Kidney capillary endothelial cell (primary cell): ENCODE results near the gene PTH.

ENCODE experiments used
- DNase-seq: peaks from one replicate; pipeline ENCODE4 v3.0.0-alpha.2; 2018; ENCODE audit warnings: low spot score

The PTH gene

DNA sequence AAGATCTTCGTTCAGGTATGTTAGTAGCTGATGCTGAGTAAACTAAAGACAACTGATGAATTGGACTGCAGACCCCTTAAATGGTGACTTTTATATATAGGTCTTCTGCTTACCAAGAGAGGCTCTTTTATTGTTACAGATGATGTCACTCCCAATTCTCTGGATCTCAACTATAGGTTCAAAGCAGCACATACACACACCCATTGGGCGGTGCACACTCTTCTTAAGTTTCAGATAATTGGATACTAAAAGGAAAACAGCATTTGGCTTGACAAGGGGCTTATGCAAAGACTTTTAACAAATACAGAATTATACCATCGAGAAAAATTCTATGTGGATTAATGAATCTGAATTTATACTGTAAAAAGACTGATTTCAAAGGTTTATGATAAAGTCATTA, at the start of gene PTH:
Gene PTH (minus strand): TSS at position 69 of the 400 bp plus-strand sequence. CDS start 3,142 bp downstream, outside the sequence.
- DNase-seq = no peak

DNA sequence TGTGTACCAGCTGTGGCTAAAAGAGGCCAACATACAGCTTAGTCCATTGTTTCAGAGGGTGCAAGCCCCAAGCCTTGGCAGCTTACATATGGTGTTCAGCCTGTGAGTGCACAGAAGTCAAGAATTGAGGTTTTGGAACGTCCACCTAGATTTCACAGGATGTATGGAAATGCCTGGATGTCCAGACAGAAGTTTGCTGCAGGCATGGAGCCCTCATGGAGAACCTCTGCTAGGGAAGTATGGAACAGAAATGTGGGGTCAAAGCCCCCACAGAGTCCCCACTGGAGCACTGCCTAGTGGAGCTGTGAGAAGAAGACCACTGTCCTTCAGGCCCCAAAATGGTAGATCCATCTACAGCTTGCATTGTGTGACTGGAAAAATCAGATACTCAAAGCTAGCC, 42.2 kb upstream of the PTH start:
- DNase-seq = no peak

- no peak for DNase-seq
Measured at GRCh38 chr11:13535819-13536218, 40.0 kb upstream of the PTH start.

GRCh38 chr11:13534358-13534757, 38.6 kb upstream of the PTH start:
- DNase-seq = no peak

DNA sequence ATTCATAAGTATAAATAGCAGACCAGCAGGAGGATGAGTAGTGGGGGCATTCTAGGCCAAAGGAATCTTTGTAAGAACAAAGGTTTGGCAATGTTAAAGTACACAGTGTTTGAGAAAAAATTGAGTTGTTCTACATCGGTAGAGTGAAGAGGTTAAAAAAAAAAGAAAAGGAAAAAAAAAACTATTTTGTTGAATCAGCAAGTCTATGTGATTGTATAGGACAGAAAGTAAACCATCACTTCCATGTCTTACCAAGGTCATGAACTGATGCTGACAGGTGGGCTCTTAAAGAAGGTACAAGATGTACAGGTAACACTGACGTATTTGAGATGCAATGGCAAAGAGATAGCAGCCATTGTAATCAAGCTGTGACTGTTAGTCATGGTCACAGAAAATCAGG, 29.5 kb upstream of the PTH start:
- DNase-seq = no peak

GRCh38 chr11:13503393-13503792, 7.6 kb upstream of the PTH start:
- DNase-seq = no peak

- no peak for DNase-seq
Measured at GRCh38 chr11:13502492-13502891, 6.7 kb upstream of the PTH start.

- no peak for DNase-seq
Measured at GRCh38 chr11:13494051-13494450, 1.7 kb downstream of the PTH start.

DNA sequence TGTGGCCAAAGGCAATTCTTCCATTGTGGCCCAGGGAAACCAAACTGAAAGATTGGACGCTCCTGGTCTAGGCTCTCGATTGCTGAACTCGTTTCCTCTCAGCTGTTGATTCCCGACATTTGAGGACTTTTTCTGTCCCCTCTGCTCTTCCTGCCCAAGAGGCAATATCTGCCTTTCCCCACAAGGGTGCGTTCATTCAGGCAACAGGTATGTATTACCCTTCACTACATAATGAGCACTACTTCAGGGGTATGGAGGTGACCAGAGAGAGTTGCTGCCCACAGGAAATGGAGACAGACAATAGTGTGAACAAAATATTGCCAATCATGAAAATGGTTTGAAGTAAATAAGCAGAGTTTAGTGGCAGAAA, 8.2 kb downstream of the PTH start:
- DNase-seq = no peak

- DNase-seq = peak; percentile 10
Measured at GRCh38 chr11:13486926-13487660, 8.7 kb downstream of the PTH start.

GRCh38 chr11:13480198-13480597, 15.6 kb downstream of the PTH start:
- DNase-seq = no peak

GRCh38 chr11:13479688-13480087, 16.1 kb downstream of the PTH start:
- DNase-seq = no peak

GRCh38 chr11:13475091-13475490, 20.7 kb downstream of the PTH start:
- no peak for DNase-seq

DNA sequence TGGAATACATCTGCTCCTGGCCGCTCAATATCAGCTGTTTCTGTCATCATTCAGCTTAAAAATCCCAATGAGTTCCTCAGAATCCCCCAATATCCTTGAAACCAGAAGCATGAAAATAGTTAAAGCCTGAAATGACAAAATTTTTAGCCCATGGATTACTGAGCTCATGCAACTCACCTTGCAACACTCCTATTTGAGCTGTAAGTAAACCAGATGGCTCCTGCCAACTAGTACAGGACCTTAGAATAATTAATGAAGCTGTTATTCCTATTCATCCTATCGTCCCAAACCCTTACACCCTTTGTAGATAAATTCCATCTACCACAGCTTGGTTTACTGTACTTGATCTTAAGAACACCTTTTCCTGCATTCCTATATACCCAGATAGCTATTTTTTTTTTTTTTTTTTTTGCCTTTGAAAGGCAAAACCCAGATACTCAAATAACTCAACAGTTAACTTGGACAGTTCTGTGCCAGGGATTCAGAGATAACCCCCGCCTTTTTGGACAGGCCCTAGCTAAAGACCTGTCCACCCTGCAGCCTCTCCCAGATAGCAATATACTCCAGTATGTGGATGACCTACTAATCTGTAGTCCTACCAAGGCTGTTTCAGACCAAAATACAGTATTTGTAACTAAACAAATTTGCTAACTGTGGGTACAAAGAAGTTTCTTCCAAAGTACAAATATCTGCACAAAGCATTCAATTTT, 22.6 kb downstream of the PTH start:
- no peak for DNase-seq

DNA sequence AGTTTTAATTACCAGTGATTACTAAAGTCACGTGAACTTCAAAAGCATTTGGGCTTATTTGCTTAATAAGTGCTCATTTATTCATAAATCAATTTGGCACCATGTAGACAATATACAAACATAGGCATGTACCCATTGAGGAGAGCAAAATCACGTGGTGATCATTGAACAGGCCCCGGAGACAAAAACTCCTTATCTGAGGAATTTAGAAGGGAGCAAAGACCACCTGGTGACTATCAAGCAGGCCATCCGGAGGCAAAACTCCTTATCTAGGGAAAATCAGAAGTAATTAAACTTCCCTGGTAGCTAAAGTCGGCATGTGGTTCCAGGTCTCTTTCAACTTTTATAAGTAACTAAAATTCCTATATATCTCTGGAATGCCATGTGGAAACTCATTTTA, 27.0 kb downstream of the PTH start:
- no peak for DNase-seq

DNA sequence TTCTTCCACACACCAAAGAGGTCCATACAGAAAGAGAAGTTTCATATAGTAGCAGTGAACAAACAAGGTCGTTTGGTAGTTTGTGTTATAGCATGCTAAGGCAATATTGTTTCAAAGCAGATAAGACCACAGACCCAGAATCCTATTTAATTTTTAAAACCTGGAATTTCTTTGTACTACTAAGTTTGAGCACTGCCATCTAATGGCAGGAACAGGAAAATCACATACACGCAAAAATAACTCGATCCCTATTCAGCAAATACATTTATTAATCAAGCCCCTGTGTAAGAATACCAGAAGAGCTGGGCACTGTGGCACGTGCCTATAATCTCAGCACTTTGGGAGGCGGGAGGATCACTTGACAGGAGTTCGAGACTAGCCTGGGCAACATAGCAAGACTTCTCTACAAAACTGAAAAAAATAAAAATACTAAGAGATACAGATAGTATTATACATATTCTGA, 29.9 kb downstream of the PTH start:
- no peak for DNase-seq

- no peak for DNase-seq
Measured at GRCh38 chr11:13463779-13464290, 32.0 kb downstream of the PTH start.

GRCh38 chr11:13462901-13463778, 32.7 kb downstream of the PTH start, which contains the start of gene BTBD10:
Gene BTBD10, minus strand, starts transcription at chr11:13463222. Its CDS starts 18,098 bp downstream, at chr11:13445124.
- peak; percentile 90 for DNase-seq

- peak; percentile 74 for DNase-seq
Measured at GRCh38 chr11:13462311-13462900, 33.4 kb downstream of the PTH start.

DNA sequence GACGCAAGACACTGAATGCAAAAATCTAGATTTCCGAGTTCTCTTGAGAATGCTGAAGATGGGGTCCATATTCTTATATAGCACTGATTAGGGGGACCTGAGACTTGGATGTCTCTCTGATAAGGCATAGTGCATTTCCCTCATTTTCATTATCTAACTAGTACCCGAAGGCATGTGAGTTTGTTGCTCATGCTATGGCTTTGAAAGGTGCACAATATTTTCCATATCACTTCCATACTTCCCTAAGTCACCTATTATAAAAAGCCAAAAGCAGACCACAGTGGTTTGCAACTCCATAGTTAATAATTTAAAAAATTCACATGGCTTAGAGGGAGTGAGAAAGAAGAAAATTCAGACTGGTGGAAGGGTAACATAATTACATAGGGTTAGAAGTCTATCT, 34.5 kb downstream of the PTH start:
- DNase-seq = no peak

DNA sequence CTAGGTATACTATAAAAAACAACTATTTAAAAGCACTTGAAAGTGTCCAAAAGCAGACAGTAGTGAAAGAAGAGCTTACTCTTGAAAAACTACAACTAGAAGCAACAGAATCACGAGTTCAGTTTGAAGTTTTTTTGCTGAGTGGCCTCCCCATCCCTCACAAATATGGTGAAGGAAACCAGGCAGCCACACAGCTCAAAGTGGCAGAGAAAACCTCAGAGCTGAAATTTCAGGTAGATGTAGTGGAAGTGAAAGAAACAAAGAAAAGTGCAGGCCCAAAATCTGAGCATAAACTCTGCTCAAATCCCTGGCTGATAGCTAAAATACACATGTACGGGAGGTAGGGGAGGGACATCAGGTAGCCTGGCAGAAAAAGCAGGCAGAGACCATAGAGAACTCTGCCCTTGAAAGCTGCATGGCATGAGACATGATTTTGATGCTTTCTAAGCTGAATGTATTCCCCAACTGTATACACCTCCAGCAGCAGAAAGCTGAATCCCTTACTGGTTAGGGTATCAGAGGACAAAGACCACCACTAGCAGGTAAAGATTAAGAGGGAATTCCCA, 44.9 kb downstream of the PTH start:
- no peak for DNase-seq

GRCh38 chr11:13449522-13449921, 46.3 kb downstream of the PTH start:
- DNase-seq = no peak
